Adrenal gland (tissue), 12 donors: ENCODE results near the gene ZNF763. TPM values are rescaled to one million over a fixed set of nuclear protein-coding genes. Genes with fewer than 3 reads are reported as not detected.
"Not testable (repeated sequence)": the region's sequence is repeated elsewhere in the genome, so short reads cannot be mapped to it uniquely, and the experiment has no call there.

Experiments
- DNase-seq, 7 donors: peaks; one replicate each; pipeline ENCODE4 v3.0.0-alpha.2; 2019 to 2020
- H3K27ac ChIP-seq, 5 donors: fragments of 200-600 bp; sonication (generic) in 4 of 5; 1 replicate in 3 of 5; 2 replicates in 2 of 5; pipeline versions ENCODE4 v1.5.1 to v1.8.0; 2016 to 2020; ENCODE audit warnings: mild to moderate bottlenecking in 1 of 5
- H3K27me3 ChIP-seq: fragments of 200-600 bp; 2 replicates; pipeline ENCODE4 v1.8.0; 2021
- H3K36me3 ChIP-seq, 2 donors: fragments of 200-600 bp; replicated peaks in 1 of 2; 1 replicate in 1 of 2; 2 replicates in 1 of 2; pipeline versions ENCODE4 v1.5.1 to v1.8.0; 2018 to 2022
- H3K4me1 ChIP-seq, 2 donors: fragments of 200-600 bp; replicated peaks in 1 of 2; 1 replicate in 1 of 2; 2 replicates in 1 of 2; pipeline versions ENCODE4 v1.5.1 to v1.8.0; 2018 to 2021
- H3K4me3 ChIP-seq, 4 donors: fragments of 200-600 bp; sonication (generic) in 3 of 4; one replicate each; pipeline ENCODE4 v1.5.1; 2016 to 2018
- H3K9me3 ChIP-seq, 3 donors: fragments of 200-600 bp; sonication (generic) in 1 of 3; replicated peaks in 1 of 3; 1 replicate in 2 of 3; 2 replicates in 1 of 3; pipeline versions ENCODE4 v1.5.1 to v1.8.0; 2016 to 2021
- CTCF ChIP-seq, 6 experiments: fragments of 450-650 bp in 4 of 6; fragments of 200-600 bp in 2 of 6; sonication (generic) in 1 of 6; IDR thresholded peaks; 1 replicate in 5 of 6; 2 replicates in 1 of 6; pipeline versions ENCODE4 v1.5.1 to v1.8.0; 2016 to 2021; ENCODE audit warnings: antibody characterized with exemption in 6 of 6, mild to moderate bottlenecking in 2 of 6, moderate library complexity in 1 of 6
- POLR2A ChIP-seq, 2 donors: fragments of 450-650 bp; IDR thresholded peaks; one replicate each; pipeline ENCODE4 v1.6.1; 2017; ENCODE audit warnings: antibody characterized with exemption in 2 of 2, mild to moderate bottlenecking in 2 of 2, moderate library complexity in 1 of 2
- WGBS, 4 donors: extraction: QIAGEN DNeasy Blood & Tissue Kit in 2 of 4; methylation state at CpG; one replicate each; pipeline versions ENCODE4 v1.1.5 to v1.1.7; 2013 to 2017; 5-methylcytosine and 5-hydroxymethylcytosine counted together
- intact Hi-C, 2 donors: fragments of 100-400 bp; cut with DNase I; formaldehyde crosslinking; loops; one replicate each; pipeline versions ENCODE4 v1.14.1 to v1.15.0; 2022 to 2023
- polyA plus RNA-seq, 3 donors: library from polyadenylated mRNA; stranded (reverse); fragments of 200-250 nt in 2 of 3; fragments of 350-450 nt in 1 of 3; fragmentation: Illumina TruSeq in 1 of 3; extraction: RNeasy Lipid Tissue Mini Kit (QIAGEN cat#74804) in 1 of 3; gene quantifications; one replicate each; pipeline ENCODE4 v1.2.3, GENCODE V29; 2013 to 2014
- total RNA-seq, 9 donors: library from RNA; depleted of rRNA in 4 of 9; stranded (reverse); fragments of >200 nt in 4 of 9; fragments of 120-200 nt in 1 of 9; fragmentation: NEBNext Ultra II Directional in 1 of 9; extraction: Animal tissue kit (Norgen Biotek cat#: 25700) in 1 of 9; gene quantifications; one replicate each; pipeline versions ENCODE4 v1.1.0 to v1.2.4, GENCODE V29; 2013 to 2023
- donor health status: healthy with polysubstance abuse.
- donor health status: Bipolar disorder and iron deficiency.
- donor health status: DM: yes; HTN: yes; CAD: no.
- donor health status: DM: no; HTN: no; CAD: no.
- donor health status: DM: no; HTN: no; CAD: no.
- donor health status: DM: yes; HTN: yes; CAD: no.

The ZNF763 gene
- total and polyA plus RNA-seq, 12 donors: 1.8 to 11.9 (median 4.5) TPM

- Histone ChIP-seq H3K27ac (no peak overlapping the region), H3K4me3 (no peak overlapping the region), H3K27me3 (no peaks in the 10 kb centered on the region), H3K36me3 (no peaks in the 10 kb centered on the region), H3K9me3 (peaks cover 0 to 7% (median 0%) of the 10 kb centered on the region in 3 donors), H3K4me1 (peaks cover 0 to 3% of the 10 kb centered on the region in 2 donors)
- DNase-seq: peak in 3 of 7 donors; percentile 24 to 60 (median 30)
- TF ChIP-seq CTCF (IDR thresholded peaks at IDR 0.05) (no peak), POLR2A (IDR thresholded peaks at IDR 0.05) (no peak)
- 93 to 97% (median 95%) methylated on average over 17 of the region's 17 CpGs for WGBS, 4 donors
- intact Hi-C loops: loop anchor here (5.0 to 10.0 kb wide), 3 partner anchors 59 to 192 kb away; partner anchors contain the start of genes ZNF491 (in 1 of the 2), ZNF69 (in 1 of the 2) and ZNF700 (in 1 of the 2)
Measured at GRCh38 chr19:11986754-11987153, 21.9 kb downstream of the ZNF763 start.

- intact Hi-C loops: loop anchor here (5.0 to 10.0 kb wide), 3 partner anchors 60 to 193 kb away; partner anchors contain the start of genes ZNF491 (in 1 of the 2), ZNF69 (in 1 of the 2) and ZNF700 (in 1 of the 2)
- Histone ChIP-seq H3K27me3 (no peaks in the 10 kb centered on the region), H3K4me3 (peak overlapping the region; percentile 5 to 84 (median 73)), H3K27ac (peak overlapping the region; percentile 34 to 89 (median 78)), H3K36me3 (no peaks in the 10 kb centered on the region), H3K4me1 (peaks cover 0 to 3% of the 10 kb centered on the region in 2 donors), H3K9me3 (peaks cover 0 to 5% (median 0%) of the 10 kb centered on the region in 3 donors)
- TF ChIP-seq CTCF (IDR thresholded peaks at IDR 0.05) (no peak), POLR2A (IDR thresholded peaks at IDR 0.05) (peak; percentile 80 to 93)
- 0 to 1% (median 0%) methylated on average over 22 to 54 of the region's 54 CpGs for whole genome bisulfite sequencing, 4 donors
- peak; percentile 94 to 99 (median 98) for DNase-seq
Measured at GRCh38 chr19:11987405-11988281, 22.8 kb downstream of the ZNF763 start.

- Histone ChIP-seq H3K4me1 (peaks cover 0 to 3% of the 10 kb centered on the region in 2 donors), H3K36me3 (no peaks in the 10 kb centered on the region), H3K9me3 (no peaks in the 10 kb centered on the region), H3K27ac (peak overlapping the region in 2 of 5 donors; percentile 78 to 86), H3K27me3 (no peaks in the 10 kb centered on the region), H3K4me3 (no peak overlapping the region)
- DNase-seq: no peak
- WGBS, 4 donors: 65 to 69% (median 67%) methylated on average over 9 of the region's 9 CpGs
- no peak for TF ChIP-seq CTCF (IDR thresholded peaks at IDR 0.05)
- TF ChIP-seq POLR2A (IDR thresholded peaks at IDR 0.05): no peak
- intact Hi-C loops: loop anchor here (5.0 to 10.0 kb wide), 3 partner anchors 62 to 194 kb away; partner anchors contain the start of genes ZNF491 (in 1 of the 2), ZNF69 (in 1 of the 2) and ZNF700 (in 1 of the 2)
Measured at GRCh38 chr19:11989112-11989456, 24.2 kb downstream of the ZNF763 start.

- not testable (repeated sequence) for DNase-seq, H3K27ac ChIP-seq, H3K9me3 ChIP-seq, H3K4me1 ChIP-seq, H3K4me3 ChIP-seq, H3K36me3 ChIP-seq, H3K27me3 ChIP-seq
- 66 to 78% (median 71%) methylated on average over 4 of the region's 4 CpGs for WGBS, 4 donors
- intact Hi-C loops: loop anchor here in 1 of 2 donors (5.0 kb wide), 1 partner anchor 110 kb away; no protein-coding TSS in a partner anchor
Measured at GRCh38 chr19:11991921-11992320, 27.1 kb downstream of the ZNF763 start.
